ENCODE data around the gene FAM170B.

DNA sequence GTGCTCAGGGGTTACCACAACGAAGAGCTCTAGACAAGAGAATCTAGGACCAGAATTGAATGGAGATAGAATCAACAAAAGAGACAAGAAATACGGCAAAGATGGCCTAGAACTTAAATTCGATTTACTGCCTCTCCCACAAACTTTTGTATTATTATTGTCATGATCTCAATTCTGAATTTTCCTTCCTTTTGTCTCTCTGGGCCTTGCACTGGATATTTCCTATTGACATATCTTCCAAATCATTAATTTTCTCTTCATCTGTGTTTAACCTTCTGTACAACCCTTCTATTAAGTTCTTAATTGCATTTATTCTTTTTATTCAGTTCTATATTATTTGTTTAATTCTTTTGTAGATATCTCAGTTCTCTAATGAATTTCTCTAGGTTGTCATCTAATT is 46.9 kb downstream of the FAM170B start:
- TF ChIP-seq NFYB (CRISPR knock-in tag; conservative IDR thresholded peaks at IDR 0.05; ENCODE audit: low read depth) (no peak), NR2C2 (CRISPR knock-in tag; IDR thresholded peaks at IDR 0.05) (no peak), SP1 (CRISPR knock-in tag; conservative IDR thresholded peaks at IDR 0.05) (no peak), GABPB1 (CRISPR knock-in tag; IDR thresholded peaks at IDR 0.05) (no peak), ESRRA (CRISPR knock-in tag; IDR thresholded peaks at IDR 0.05; ENCODE audit: borderline replicate concordance) (no peak), CREB1 (CRISPR knock-in tag; IDR thresholded peaks at IDR 0.05) (no peak)
- TF ChIP-seq, protein P1, sequence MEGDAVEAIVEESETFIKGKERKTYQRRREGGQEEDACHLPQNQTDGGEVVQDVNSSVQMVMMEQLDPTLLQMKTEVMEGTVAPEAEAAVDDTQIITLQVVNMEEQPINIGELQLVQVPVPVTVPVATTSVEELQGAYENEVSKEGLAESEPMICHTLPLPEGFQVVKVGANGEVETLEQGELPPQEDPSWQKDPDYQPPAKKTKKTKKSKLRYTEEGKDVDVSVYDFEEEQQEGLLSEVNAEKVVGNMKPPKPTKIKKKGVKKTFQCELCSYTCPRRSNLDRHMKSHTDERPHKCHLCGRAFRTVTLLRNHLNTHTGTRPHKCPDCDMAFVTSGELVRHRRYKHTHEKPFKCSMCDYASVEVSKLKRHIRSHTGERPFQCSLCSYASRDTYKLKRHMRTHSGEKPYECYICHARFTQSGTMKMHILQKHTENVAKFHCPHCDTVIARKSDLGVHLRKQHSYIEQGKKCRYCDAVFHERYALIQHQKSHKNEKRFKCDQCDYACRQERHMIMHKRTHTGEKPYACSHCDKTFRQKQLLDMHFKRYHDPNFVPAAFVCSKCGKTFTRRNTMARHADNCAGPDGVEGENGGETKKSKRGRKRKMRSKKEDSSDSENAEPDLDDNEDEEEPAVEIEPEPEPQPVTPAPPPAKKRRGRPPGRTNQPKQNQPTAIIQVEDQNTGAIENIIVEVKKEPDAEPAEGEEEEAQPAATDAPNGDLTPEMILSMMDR (IDR thresholded peaks at IDR 0.05), result no peak
- TF ChIP-seq, protein P2, sequence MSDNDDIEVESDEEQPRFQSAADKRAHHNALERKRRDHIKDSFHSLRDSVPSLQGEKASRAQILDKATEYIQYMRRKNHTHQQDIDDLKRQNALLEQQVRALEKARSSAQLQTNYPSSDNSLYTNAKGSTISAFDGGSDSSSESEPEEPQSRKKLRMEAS (CRISPR knock-in tag; IDR thresholded peaks at IDR 0.05), result no peak
- TF ChIP-seq, protein P3, sequence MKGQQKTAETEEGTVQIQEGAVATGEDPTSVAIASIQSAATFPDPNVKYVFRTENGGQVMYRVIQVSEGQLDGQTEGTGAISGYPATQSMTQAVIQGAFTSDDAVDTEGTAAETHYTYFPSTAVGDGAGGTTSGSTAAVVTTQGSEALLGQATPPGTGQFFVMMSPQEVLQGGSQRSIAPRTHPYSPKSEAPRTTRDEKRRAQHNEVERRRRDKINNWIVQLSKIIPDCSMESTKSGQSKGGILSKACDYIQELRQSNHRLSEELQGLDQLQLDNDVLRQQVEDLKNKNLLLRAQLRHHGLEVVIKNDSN (CRISPR knock-in tag; IDR thresholded peaks at IDR 0.05), result no peak
- TF ChIP-seq, protein P4, sequence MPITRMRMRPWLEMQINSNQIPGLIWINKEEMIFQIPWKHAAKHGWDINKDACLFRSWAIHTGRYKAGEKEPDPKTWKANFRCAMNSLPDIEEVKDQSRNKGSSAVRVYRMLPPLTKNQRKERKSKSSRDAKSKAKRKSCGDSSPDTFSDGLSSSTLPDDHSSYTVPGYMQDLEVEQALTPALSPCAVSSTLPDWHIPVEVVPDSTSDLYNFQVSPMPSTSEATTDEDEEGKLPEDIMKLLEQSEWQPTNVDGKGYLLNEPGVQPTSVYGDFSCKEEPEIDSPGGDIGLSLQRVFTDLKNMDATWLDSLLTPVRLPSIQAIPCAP (CRISPR knock-in tag; IDR thresholded peaks at IDR 0.05), result no peak
- TF ChIP-seq, protein P5, sequence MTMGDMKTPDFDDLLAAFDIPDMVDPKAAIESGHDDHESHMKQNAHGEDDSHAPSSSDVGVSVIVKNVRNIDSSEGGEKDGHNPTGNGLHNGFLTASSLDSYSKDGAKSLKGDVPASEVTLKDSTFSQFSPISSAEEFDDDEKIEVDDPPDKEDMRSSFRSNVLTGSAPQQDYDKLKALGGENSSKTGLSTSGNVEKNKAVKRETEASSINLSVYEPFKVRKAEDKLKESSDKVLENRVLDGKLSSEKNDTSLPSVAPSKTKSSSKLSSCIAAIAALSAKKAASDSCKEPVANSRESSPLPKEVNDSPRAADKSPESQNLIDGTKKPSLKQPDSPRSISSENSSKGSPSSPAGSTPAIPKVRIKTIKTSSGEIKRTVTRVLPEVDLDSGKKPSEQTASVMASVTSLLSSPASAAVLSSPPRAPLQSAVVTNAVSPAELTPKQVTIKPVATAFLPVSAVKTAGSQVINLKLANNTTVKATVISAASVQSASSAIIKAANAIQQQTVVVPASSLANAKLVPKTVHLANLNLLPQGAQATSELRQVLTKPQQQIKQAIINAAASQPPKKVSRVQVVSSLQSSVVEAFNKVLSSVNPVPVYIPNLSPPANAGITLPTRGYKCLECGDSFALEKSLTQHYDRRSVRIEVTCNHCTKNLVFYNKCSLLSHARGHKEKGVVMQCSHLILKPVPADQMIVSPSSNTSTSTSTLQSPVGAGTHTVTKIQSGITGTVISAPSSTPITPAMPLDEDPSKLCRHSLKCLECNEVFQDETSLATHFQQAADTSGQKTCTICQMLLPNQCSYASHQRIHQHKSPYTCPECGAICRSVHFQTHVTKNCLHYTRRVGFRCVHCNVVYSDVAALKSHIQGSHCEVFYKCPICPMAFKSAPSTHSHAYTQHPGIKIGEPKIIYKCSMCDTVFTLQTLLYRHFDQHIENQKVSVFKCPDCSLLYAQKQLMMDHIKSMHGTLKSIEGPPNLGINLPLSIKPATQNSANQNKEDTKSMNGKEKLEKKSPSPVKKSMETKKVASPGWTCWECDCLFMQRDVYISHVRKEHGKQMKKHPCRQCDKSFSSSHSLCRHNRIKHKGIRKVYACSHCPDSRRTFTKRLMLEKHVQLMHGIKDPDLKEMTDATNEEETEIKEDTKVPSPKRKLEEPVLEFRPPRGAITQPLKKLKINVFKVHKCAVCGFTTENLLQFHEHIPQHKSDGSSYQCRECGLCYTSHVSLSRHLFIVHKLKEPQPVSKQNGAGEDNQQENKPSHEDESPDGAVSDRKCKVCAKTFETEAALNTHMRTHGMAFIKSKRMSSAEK (CRISPR knock-in tag; IDR thresholded peaks at IDR 0.05; ENCODE audit: borderline replicate concordance), result no peak
- TF ChIP-seq, protein P6, sequence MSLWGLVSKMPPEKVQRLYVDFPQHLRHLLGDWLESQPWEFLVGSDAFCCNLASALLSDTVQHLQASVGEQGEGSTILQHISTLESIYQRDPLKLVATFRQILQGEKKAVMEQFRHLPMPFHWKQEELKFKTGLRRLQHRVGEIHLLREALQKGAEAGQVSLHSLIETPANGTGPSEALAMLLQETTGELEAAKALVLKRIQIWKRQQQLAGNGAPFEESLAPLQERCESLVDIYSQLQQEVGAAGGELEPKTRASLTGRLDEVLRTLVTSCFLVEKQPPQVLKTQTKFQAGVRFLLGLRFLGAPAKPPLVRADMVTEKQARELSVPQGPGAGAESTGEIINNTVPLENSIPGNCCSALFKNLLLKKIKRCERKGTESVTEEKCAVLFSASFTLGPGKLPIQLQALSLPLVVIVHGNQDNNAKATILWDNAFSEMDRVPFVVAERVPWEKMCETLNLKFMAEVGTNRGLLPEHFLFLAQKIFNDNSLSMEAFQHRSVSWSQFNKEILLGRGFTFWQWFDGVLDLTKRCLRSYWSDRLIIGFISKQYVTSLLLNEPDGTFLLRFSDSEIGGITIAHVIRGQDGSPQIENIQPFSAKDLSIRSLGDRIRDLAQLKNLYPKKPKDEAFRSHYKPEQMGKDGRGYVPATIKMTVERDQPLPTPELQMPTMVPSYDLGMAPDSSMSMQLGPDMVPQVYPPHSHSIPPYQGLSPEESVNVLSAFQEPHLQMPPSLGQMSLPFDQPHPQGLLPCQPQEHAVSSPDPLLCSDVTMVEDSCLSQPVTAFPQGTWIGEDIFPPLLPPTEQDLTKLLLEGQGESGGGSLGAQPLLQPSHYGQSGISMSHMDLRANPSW (CRISPR knock-in tag; conservative IDR thresholded peaks at IDR 0.05; ENCODE audit: low read depth), result no peak
- TF ChIP-seq, protein P7, sequence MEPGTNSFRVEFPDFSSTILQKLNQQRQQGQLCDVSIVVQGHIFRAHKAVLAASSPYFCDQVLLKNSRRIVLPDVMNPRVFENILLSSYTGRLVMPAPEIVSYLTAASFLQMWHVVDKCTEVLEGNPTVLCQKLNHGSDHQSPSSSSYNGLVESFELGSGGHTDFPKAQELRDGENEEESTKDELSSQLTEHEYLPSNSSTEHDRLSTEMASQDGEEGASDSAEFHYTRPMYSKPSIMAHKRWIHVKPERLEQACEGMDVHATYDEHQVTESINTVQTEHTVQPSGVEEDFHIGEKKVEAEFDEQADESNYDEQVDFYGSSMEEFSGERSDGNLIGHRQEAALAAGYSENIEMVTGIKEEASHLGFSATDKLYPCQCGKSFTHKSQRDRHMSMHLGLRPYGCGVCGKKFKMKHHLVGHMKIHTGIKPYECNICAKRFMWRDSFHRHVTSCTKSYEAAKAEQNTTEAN (CRISPR knock-in tag; IDR thresholded peaks at IDR 0.05), result no peak
- TF ChIP-seq, protein P8, sequence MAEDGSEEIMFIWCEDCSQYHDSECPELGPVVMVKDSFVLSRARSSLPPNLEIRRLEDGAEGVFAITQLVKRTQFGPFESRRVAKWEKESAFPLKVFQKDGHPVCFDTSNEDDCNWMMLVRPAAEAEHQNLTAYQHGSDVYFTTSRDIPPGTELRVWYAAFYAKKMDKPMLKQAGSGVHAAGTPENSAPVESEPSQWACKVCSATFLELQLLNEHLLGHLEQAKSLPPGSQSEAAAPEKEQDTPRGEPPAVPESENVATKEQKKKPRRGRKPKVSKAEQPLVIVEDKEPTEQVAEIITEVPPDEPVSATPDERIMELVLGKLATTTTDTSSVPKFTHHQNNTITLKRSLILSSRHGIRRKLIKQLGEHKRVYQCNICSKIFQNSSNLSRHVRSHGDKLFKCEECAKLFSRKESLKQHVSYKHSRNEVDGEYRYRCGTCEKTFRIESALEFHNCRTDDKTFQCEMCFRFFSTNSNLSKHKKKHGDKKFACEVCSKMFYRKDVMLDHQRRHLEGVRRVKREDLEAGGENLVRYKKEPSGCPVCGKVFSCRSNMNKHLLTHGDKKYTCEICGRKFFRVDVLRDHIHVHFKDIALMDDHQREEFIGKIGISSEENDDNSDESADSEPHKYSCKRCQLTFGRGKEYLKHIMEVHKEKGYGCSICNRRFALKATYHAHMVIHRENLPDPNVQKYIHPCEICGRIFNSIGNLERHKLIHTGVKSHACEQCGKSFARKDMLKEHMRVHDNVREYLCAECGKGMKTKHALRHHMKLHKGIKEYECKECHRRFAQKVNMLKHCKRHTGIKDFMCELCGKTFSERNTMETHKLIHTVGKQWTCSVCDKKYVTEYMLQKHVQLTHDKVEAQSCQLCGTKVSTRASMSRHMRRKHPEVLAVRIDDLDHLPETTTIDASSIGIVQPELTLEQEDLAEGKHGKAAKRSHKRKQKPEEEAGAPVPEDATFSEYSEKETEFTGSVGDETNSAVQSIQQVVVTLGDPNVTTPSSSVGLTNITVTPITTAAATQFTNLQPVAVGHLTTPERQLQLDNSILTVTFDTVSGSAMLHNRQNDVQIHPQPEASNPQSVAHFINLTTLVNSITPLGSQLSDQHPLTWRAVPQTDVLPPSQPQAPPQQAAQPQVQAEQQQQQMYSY (CRISPR knock-in tag; IDR thresholded peaks at IDR 0.05), result no peak
